Endometrial microvascular endothelial cells (primary cell): ENCODE data around the gene SLC25A46. TPM values are rescaled to one million over a fixed set of nuclear protein-coding genes. Genes with fewer than 3 reads are reported as not detected.

Source experiments
- total RNA-seq: library from RNA; depleted of rRNA; stranded (reverse); fragments of >200 nt; gene quantifications from one replicate; pipeline ENCODE4 v1.2.3, GENCODE V29; 2015; ENCODE audit errors: inconsistent ontology term

SLC25A46 gene
- total RNA-seq, 1 donor from 2014 or later: 58.9 TPM

Other genes with a start within 250 kb of the SLC25A46 start
- not detected for gene TMEM232, start 12.3 kb upstream of the SLC25A46 start, total RNA-seq